NCI-H345 treated with DMSO at 0.1 percent for 48 hours (cell line): ENCODE measurements around the gene BCL11B.
A peak's percentile ranks its signal among the peaks of the same experiment; 100 is the strongest.

Source experiments
- DNase-seq: peaks from one replicate; lab custom pipeline; 2025; ENCODE audit not compliant: unreplicated experiment; lab: John Stamatoyannopoulos, UW

Gene BCL11B

GRCh38 chr14:99271951-99272631 is at the start of gene BCL11B:
Gene BCL11B (minus strand): TSS chr14:99272197. CDS start chr14:99271218, 979 bp downstream.
- peak; percentile 97 for DNase-seq

GRCh38 chr14:99321236-99321925 is 49.4 kb upstream of the BCL11B start:
- no peak for DNase-seq

GRCh38 chr14:99320621-99321235 is 48.7 kb upstream of the BCL11B start:
- no peak for DNase-seq

DNA sequence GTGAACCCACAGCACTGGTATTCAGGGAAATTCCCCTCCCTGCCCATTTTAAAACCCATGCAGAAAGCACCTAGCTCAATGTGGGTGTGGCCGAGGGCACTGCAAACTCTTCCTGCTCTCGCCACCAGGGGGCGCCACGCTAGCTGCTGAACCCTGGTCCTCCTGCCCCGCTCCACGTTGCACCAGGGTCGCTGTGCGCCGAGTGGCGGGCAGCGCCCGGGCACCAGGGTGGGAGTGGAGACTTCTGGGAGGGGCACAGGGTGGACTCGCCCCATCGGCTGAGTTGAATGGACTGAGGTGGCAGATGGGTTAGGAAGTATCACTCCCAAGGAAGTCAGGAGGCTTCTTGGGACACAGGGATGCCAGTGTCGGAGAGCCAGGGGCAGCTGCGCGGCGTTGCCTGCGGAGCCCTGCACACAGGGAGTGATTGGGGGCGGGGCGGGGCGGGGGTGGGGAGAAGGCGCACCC is 48.1 kb upstream of the BCL11B start:
- peak; percentile 21 for DNase-seq

DNA sequence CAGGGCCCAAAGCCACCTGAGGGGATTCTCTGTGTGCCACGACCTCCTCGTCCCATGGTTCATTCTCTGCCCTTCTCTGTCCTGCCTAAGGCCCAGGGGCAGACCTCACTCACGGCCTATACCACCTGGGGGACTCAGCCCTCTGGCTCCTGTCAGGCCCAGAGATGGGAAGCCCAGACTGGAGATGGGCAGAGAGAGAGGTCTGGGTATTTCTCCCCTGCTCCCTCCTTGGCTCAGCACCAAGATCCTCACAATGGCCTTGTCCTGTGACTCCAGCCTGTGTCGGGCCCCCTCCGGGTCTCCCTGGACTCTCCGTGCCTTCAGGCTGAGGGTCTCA is 46.9 kb upstream of the BCL11B start:
- no peak for DNase-seq

- DNase-seq, result no peak
These were observed 46.3 kb upstream of the BCL11B start for GRCh38 chr14:99318091-99318958.

DNA sequence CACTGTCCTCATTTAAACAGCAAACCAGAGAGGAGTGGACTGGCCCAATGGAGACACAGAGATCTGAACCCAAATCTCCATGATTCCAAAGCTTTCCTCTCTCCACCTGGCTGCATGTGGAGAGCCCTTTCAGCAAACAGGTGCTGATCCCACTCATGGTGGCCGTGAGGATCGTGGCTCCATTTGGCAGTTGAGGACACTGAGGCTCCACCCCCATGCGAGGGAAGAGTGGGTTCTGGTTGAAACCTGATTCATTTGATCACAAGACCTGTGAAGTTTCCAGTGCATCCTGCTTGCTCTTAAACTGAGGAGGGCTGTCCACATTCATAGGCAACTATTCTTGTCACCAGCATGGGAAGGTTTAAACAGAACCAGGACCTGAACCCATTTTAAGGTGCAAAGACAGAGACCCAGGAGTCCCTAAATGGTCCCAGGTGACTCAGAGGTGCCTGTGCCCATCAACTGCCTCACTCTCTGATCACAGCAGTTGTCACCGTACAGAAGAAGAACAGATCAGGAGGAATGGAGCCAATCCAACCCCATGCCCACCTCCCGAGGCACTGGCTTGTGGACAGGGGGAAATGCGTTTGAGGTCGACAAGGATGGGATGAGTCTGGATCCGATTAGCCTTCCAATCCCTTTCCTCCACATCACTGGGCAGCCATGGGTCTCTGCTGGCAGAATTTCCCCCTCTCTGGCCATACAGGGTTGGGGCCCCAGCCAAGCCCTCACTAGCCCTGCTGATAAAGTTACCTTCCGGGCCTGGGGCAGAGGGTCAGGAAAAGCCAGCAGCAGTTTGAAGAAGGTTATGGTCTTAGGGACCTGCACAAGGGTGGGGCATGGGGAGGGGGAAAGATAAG is 45.5 kb upstream of the BCL11B start:
- no peak for DNase-seq

- no peak for DNase-seq
These were observed 44.5 kb upstream of the BCL11B start for GRCh38 chr14:99316281-99317163.

DNA sequence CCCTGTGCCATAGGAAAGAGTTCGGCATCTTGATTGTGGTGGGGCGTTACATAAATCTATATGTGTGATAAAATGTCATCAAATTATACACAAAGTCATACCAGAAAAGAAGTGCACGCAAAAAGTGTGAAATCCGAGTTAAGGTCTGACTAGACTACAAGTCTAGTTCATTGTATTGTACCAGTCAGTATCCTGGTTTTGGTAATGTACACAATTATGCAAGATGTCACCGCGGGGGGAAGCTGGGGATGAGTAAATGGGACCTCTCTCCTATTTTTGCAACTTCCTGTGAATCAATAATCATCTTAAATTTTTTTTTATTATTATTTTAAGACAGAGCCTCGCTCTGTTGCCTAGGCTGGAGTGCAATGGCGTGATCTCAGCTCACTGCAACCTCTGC is 43.2 kb upstream of the BCL11B start:
- DNase-seq, result no peak

- DNase-seq, result no peak
These were observed 42.6 kb upstream of the BCL11B start for GRCh38 chr14:99314623-99315022.

- DNase-seq, result no peak
These were observed 41.2 kb upstream of the BCL11B start for GRCh38 chr14:99313234-99313633.

DNA sequence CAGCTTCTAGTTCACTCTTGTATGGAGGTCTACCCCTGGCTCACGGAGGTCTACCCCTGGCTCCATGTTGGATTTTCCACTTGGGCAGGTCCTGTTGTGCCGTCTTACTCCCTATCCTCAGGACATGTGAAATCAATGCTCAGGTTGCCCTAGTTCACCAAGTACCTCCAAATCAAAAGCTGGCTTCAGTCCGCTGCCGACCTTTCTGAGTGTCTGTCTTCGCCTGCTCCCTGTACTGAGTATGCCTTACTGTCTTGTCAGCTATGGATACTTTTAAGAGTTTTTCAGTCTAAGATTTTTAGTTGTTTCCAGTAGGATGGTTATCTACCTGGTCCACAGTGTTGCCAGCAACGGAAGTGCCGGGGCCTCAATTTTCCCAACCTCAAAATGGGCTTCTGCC is 40.1 kb upstream of the BCL11B start:
- no peak for DNase-seq

DNA sequence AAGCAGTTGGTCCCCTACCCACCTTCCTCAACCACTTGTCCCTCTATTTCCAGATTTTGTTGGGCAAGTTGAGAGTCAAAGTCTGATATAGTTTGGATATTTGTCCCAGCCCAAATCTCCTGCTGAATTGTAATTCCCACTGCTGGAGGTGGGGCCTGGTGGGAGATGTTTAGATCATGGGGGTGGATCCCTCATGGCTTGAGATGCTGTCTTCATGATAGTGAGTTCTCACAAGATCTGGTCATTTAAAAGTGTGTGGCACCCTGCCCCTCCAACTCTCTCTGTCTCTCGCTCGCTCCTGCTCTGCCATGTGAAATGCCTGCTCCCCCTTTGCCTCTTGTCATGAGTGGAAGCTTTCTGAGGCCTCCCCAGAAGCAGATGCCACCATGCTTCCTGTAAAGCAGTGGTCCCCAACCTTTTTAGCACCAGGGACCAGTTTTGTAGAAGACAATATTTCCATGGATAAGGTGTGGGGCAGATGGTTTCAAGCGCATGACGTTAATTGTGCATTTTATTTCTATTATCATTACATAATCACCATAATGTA is 37.3 kb upstream of the BCL11B start:
- DNase-seq, result no peak

GRCh38 chr14:99304208-99304607 is 32.2 kb upstream of the BCL11B start:
- no peak for DNase-seq

- DNase-seq, result no peak
These were observed 28.2 kb upstream of the BCL11B start for GRCh38 chr14:99300190-99300589.

- no peak for DNase-seq
These were observed 24.5 kb upstream of the BCL11B start for GRCh38 chr14:99296517-99296916.

GRCh38 chr14:99289394-99290189 is 17.6 kb upstream of the BCL11B start:
- DNase-seq, result no peak

GRCh38 chr14:99288948-99289347 is 17.0 kb upstream of the BCL11B start:
- no peak for DNase-seq
